ENCODE measurements around the gene P4HA1. TPM values are rescaled to one million over a fixed set of nuclear protein-coding genes. Genes with fewer than 3 reads are reported as not detected.

P4HA1 gene
- 23.5 and 25.6 TPM in 2 replicates for total RNA-seq

DNA sequence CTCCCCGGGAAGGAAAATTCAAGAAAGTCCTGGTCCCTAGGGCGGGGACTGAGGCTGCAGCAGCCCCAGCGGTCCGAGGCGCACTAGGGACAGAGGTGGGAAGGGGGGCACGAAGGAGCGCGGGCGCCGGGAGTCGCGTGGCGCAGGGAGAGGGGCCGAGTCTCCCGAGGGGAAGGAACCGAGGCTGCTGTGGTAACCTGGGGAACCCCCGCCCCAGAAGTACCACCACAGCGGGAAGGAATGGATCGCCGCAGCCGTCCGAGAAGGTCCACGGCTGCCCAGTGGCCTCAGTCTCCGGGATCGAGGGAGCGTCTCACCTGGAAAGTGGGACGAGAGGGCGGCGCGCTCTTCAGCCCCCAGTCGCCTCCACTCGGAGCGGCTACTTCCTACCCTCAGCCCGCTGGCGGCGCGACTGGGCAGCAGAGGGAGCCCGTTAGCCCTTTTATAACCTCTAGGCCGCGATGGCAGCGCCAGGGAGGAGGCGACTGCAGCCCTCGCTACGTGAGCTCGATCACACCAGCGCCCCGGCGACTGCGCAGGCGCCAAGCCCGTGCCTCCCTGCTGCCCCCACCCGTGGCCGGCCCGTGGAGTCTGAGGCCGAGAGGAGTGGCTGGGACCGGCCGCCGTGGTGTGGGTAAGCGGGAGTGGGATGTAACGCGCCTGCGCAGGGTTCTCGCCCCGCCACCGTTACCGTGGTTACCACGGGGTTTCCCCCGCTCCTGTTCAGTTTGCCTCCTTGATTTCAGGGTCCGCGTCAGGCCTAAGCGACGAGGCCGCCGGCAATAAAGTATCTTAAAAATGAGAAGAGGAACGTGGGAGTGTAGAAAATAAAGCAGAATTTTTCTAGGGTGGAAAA lies at the start of gene P4HA1:
Gene P4HA1 (minus strand): TSS at position 418 of the 856 bp plus-strand sequence. CDS start 21,983 bp downstream, outside the sequence.

DNA sequence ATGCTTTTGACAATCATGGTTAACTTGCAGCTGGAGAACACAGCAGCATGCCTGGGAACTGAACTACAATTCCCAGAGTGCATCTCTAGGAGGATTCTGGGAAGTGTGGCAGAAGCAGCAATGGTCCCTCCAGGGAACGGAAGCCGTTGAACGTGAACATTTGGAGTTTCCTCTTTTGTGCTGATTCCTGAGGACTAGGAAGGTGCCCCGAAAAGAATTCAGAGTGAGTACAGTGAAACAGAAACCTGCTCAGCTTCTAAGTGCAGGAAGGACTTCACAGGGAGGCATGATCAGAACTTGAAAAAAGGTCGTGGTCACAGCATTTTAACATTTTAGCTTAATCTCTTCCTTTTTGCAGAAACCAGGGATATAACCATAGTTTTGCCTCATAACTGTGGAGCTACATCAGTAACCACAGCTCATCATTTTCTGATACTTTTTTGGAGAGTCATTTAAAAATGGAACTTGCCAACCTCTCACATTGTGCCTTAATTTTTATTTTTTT lies 13.7 kb upstream of the P4HA1 start, which contains the start of gene NUDT13:
Gene NUDT13 (plus strand): TSS at position 111 of the 505 bp plus-strand sequence. CDS start 3,911 bp downstream, outside the sequence.

Other genes starting within 250 kb of the P4HA1 start
- gene OIT3, start 203.1 kb downstream of the P4HA1 start, total RNA-seq = not detected in 2 replicates
- not detected in 2 replicates for gene PLA2G12B, start 142.1 kb downstream of the P4HA1 start, total RNA-seq
- gene NUDT13, start 13.6 kb upstream of the P4HA1 start, total RNA-seq = 2.0 and 4.4 TPM in 2 replicates
- 22.9 and 27.7 TPM in 2 replicates for gene ECD, start 71.1 kb upstream of the P4HA1 start, total RNA-seq
- gene FAM149B1, start 71.3 kb upstream of the P4HA1 start, total RNA-seq = 7.7 and 12.5 TPM in 2 replicates
- gene DNAJC9, start 150.4 kb upstream of the P4HA1 start, total RNA-seq = 10.8 and 56.2 TPM in 2 replicates
- gene MRPS16, start 155.8 kb upstream of the P4HA1 start, total RNA-seq = 52.0 and 74.6 TPM in 2 replicates